COLO668 (cell line): ENCODE data around the gene TMEM41B.
A peak's percentile ranks its signal among the peaks of the same experiment; 100 is the strongest.
"Not testable (repeated sequence)": the region's sequence is repeated elsewhere in the genome, so short reads cannot be mapped to it uniquely, and the experiment has no call there.

ENCODE experiments used
- DNase-seq: peaks from one replicate; lab custom pipeline; 2025; ENCODE audit not compliant: unreplicated experiment; lab: John Stamatoyannopoulos, UW

TMEM41B gene, protein sequence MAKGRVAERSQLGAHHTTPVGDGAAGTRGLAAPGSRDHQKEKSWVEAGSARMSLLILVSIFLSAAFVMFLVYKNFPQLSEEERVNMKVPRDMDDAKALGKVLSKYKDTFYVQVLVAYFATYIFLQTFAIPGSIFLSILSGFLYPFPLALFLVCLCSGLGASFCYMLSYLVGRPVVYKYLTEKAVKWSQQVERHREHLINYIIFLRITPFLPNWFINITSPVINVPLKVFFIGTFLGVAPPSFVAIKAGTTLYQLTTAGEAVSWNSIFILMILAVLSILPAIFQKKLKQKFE

DNA sequence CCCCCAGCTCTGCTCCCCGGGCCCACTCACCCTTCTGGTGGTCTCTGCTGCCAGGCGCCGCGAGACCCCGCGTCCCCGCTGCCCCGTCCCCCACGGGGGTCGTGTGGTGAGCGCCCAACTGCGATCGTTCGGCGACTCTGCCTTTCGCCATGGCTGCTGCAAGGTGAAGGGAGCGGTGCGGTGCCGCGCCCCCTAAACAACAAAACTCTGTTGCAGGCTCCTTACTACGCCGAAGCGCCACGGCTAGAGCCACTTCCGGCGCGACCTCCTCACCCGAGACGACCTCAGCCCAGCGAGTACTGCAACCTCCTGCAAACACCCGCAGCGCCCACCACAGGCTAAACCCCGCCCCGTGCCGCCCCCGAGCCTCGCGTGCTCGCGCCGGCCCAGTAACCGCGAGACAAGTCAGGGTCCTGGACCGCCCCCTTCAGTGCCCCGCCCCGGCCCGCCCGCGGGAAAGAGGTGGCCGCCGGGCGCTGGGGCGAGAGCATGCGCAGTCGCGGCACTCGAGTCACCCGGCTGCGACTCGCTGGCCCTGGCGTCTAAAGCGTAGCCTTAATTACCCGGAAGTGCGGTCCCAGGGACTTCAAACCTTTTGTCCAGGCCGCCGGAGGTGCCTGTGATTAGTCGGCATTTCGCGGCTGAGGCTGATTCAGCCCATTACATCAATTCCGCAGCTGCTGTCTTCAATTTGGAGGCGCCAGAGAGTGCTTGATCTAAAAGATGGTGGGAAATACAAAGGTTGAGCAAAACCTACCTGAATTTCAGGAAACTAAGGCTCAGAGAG is at the start of gene TMEM41B:
TMEM41B (minus strand) TSS at position 303 of the 787 bp plus-strand sequence; CDS start at position 151, 152 bp downstream.
- peak; percentile 98 for DNase-seq

DNA sequence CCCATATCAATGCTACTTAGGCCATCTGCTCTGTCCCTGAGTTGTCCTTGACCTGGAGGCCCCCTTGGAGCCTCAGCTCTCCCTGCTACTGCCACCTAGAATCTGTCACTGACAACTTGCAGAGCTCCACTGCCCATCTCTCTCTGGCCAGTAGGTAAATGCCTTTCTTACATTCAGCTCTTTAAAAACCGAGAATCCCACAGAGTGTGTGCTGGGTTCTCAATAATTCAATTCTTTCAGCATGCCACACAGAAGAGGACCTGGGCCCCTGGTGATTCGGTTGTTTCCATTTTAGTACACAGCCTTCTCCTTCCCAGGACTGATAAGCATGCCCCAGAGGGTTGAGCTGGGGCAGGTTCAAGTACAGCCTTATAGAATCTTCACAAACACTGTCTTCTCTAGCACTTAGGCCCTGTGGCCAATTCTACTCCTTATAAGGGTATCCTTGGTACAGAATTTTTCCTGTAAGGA is 48.0 kb upstream of the TMEM41B start:
- no peak for DNase-seq

GRCh38 chr11:9360862-9361622 is 46.6 kb upstream of the TMEM41B start:
- not testable (repeated sequence) for DNase-seq

GRCh38 chr11:9357041-9357440 is 42.6 kb upstream of the TMEM41B start:
- DNase-seq = no peak

DNA sequence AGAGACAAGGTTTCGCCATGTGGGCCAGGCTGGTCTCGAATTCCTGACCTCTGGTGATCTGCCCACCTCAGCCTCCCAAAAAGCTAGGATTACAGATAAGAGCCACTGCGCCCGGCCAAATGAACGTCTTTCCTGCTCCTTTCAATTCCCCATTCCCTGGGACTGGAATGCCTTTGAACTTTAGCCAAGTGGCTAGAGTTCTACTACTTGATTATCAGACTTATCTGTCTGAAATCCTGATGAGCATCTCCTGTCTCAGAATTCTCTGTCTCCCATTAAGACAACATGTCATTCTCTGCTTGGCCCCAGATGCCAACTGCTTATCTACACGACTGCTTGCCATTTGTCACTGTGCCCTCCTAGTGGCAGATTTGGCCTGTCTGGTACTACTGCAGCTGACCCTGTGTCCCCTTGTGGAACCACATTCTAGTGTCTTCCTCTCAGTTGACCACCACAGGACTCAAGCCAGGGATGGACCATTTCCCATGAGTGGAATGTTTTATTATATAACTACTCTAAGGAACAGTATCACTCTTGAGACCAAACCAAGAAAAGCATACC is 37.0 kb upstream of the TMEM41B start:
- DNase-seq = no peak

GRCh38 chr11:9347779-9348178 is 33.4 kb upstream of the TMEM41B start:
- DNase-seq = not testable (repeated sequence)

- DNase-seq = no peak
These were observed 32.7 kb upstream of the TMEM41B start for GRCh38 chr11:9347100-9347499.

- no peak for DNase-seq
These were observed 29.8 kb upstream of the TMEM41B start for GRCh38 chr11:9344061-9344680.

GRCh38 chr11:9341638-9342178 is 27.3 kb upstream of the TMEM41B start:
- no peak for DNase-seq

DNA sequence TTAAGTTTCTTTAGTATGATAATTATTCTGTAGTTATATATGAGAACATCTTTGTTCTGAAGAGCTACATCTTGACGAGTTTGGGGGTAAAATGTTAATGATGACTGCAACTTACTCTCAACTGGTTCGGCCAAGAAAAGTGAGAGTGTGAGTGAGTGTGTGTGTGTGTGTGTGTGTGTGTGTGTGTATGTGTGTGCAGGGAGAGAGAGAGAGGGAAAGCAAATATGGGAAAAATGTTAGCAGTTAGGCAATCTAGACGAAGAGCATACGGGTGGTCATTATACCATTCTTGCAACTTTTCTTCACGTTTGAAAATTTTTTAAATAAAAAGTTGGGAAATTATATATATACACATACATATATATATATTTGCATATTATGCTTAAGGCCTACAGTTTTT is 18.3 kb upstream of the TMEM41B start:
- DNase-seq = no peak

DNA sequence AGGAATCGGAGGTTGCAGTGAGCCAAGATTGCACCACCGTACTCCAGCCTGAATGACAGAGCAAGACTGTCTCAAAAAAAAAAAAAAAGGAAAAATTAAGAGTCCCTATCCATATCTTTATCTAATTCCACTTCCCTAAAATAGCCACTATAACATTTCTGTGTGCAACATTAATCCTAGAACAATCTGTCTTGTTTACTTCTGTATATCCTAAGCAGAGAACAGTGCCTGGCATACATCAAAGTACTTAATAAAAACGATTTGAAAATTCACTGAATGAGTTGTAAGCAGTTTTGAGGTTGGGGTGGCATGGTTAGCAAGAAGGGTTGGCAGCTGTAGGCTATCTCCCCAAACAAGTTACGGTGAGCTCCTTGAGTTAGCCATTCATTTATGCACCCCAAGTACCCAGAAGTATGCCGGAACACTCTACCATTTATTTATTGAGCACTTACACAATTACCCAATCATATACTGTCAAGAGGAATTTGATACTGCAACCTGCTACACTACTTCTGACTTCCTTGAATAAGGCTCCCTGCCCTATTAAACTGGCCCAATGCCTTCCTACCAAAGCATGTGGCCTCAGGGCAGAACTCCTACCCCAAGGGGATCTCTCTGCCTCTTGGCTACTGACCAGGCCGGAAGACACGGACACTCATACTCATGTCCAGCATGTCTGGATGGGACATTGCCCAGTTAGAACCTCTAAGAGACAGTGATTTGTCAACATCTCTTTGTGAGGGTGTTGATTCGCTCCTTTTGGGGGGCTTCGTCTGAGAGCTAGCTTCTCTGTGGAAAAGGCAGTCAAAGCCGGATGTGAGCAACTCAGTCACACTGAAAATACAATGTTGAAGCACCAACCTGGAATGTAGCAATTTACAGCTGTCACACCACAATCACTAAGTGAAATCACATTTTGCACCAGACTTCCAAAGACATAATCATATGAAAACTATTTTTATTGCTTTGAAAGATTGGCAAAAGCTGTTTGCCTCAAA is 16.3 kb upstream of the TMEM41B start:
- no peak for DNase-seq

- DNase-seq = no peak
These were observed 5.7 kb upstream of the TMEM41B start for GRCh38 chr11:9320047-9320446.

- DNase-seq = not testable (repeated sequence)
These were observed 5.1 kb upstream of the TMEM41B start for GRCh38 chr11:9319377-9320001.

DNA sequence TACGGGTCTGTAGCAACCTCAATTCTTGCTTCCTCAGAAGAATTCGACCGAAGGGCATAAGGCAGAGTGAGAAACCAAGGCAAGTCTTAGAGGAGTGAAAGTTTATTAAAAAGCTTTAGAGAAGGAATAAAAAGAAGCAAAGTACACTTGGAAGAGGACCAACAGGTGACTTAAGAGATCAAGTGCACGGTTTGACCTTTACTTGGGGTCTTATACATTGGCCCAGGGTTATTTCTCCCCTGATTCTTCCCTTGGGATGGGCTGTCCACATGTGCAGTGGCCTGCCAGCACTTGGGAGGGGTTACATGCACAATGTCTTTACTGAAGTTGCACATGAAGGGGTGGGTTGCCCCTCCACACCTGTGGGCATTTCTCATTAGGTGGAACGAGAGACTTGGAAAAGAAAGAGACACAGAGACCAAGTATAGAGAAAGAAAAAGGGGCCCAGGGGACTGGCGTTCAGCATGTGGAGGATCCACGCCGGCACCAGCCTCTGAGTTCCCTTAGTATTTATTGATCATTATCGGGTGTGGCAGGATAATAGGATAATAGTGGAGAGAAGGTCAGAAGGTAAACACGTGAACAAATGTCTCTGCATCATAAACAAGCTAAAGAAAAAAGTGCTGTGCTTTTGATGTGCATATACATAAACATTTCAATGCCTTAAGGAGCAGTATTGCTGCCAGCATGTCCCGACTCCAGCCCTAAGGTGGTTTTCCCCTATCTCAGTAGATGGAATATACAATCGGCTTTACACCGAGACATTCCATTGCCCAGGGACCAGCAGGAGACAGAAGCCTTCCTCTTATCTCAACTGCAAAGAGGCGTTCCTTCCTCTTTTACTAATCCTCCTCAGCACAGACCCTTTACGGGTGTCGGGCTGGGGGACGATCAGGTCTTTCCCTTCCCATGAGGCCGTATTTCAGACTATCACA is 4.3 kb upstream of the TMEM41B start:
- not testable (repeated sequence) for DNase-seq

DNA sequence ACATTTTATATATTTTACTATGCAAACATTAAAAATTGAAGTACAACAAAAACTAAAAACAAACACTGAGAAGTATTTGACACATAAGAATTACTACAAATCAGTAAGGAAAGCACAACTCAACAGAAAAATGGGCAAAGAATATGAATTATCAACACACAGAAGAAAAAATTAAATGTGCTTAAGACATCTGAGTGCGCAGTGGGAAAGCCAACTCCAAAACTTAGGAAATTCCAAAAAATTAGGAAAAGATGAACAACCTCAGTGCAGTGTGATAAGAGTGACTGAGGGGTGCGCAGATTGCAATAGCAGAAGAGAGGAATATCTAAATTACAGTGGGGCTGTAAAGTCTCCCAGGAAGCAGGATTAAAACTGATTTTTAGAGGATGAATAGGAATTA is 1.9 kb upstream of the TMEM41B start:
- no peak for DNase-seq

- peak; percentile 36 for DNase-seq
These were observed 790 bp upstream of the TMEM41B start for GRCh38 chr11:9315078-9315688.

GRCh38 chr11:9313648-9314290 is 624 bp downstream of the TMEM41B start:
- peak; percentile 34 for DNase-seq
